Stimulated activated CD4-positive, alpha-beta T cell treated with anti-CD3 and anti-CD28 coated beads, TNF-alpha, amount 100 ng/mL, for 24 hours (primary cell): Measurements from ENCODE around the gene CNKSR3.

Source experiments
- DNase-seq, 3 experiments: peaks; one replicate each; pipeline ENCODE4 v3.0.0-alpha.2; 2020; ENCODE audit warnings: low read depth in 3 of 3

Gene CNKSR3

DNA sequence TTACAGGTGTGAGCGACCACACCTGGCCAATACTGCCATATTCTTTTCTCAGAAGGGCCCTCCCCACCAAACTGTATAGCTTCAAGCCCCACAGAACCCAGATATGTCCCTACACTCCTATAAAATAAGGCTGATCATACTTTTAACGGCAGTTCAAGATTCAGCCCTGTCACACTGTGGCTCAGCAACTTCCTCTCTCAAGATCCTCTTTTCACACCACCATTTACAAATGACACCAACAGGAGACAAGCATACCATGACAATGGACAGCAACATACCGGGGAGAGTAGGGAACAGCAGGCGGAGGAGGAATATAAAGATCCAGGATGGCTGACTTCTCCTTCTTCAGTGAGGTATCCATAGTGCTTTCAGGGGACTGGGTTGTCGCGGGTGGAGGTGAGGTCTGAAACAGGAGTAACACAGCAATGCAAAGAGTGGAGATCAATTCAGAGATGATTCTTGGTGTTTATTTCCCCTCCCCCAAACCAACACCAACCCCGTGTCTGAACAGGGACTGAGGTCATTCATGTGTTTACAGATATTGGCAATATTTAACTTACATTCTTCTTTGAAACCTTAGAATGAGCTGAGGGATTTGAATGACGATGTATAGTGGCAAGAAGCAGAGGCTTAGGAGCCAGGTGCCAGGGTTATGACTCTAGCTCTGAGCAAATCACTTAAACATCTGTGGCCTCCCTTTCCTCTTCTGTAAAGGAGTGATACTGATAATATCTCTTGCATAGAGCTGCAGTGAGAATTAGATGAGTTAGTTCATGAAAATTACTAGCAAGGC is 96.3 kb downstream of the CNKSR3 start:
- no peak for DNase-seq

- DNase-seq = no peak
These were observed 98.2 kb downstream of the CNKSR3 start for GRCh38 chr6:154412106-154412820.

GRCh38 chr6:154411076-154411475 is 99.4 kb downstream of the CNKSR3 start:
- no peak for DNase-seq

GRCh38 chr6:154410619-154411072 is 99.8 kb downstream of the CNKSR3 start:
- DNase-seq = peak in 2 of 3 experiments; percentile 5 to 48

DNA sequence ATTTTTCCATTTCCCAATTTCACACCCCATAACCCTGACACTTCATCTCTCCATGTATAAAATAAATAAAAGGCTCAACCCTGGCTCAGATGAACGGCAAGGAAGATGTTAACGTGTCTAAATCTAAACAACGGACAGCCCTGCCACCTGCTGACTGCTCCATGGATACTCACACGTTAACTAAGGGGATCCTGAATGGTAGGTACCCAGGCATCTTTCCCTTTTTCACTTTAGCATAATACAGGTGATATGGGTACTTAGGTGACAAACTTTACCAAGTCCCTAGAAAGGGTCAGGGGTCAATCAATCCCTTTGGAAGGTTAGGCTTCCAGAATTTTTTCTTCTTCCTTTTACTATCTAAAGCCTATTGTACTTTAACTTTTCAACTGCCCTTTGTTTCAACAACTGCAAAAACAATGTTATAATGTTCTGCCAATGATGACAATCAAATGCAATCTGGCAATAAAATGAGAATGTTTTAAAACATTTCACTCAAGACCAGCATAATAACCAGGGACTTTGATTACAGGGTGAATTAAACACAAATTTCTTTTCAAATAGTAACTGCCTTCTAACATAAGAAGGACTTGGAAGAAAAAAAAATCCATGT is 101.5 kb downstream of the CNKSR3 start:
- no peak for DNase-seq

GRCh38 chr6:154407440-154407839 is 103.0 kb downstream of the CNKSR3 start:
- no peak for DNase-seq

- no peak for DNase-seq
These were observed 103.6 kb downstream of the CNKSR3 start for GRCh38 chr6:154406869-154407268.

DNA sequence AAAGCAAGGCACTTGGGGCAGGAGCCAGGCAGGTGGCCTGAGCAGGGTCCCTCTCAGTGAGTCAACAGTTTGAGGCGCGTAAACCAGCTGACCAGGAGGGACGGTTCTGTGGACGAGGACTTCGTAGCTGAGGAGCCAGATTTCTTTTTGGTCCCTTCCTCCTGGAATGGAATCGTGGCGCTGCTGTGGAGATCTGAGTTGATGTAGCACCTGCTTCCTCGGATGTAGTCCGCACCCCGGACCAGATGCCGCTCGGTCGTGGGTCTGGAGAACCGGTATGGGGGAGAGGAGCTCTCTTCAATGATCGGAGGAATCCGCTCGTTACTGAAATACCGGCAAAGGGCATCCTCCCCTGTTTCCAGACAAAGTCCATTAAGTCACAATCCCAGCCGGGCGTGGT is 104.2 kb downstream of the CNKSR3 start:
- no peak for DNase-seq

GRCh38 chr6:154404791-154405400 is 105.6 kb downstream of the CNKSR3 start:
- DNase-seq = no peak

DNA sequence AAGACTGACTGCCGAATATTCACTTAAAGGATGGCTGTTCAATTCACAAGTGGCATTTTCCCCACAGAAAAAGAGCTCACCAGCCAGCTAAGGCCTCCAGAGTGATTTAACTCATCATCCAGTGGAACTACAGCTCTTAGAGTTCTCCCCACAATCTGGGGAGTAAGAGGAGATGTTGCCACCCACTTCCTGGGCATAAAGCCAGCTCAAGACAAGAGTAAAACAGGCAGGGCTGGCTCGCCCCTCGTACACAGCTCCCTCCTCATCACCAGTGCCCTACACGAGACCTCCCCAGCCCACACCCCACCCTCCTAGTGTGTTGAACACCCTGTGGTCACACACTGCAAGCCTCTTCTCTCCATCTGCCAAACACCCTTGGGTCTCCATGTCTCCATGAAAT is 106.7 kb downstream of the CNKSR3 start:
- no peak for DNase-seq

- DNase-seq = no peak
These were observed 108.3 kb downstream of the CNKSR3 start for GRCh38 chr6:154402081-154402780.

DNA sequence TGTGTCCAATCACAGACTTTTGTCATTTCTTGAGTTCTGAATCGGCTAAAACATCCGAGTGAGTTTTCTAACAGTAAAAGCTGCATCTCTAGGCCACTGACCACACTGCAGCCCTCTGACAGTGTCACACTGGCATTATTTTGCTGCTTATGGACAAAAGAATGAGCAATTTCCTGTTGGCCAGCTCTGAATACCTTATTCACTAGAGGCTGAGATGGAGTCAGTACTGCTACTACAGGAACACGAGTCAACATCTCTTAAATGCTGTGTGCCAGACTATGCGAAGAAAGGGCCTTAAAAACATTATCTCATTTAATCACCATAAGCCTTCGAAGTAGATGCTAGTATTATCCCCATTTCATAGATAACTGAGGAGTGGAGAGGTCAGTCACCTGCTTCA is 111.4 kb downstream of the CNKSR3 start:
- DNase-seq = no peak

- no peak for DNase-seq
These were observed 112.8 kb downstream of the CNKSR3 start for GRCh38 chr6:154397491-154398195.

DNA sequence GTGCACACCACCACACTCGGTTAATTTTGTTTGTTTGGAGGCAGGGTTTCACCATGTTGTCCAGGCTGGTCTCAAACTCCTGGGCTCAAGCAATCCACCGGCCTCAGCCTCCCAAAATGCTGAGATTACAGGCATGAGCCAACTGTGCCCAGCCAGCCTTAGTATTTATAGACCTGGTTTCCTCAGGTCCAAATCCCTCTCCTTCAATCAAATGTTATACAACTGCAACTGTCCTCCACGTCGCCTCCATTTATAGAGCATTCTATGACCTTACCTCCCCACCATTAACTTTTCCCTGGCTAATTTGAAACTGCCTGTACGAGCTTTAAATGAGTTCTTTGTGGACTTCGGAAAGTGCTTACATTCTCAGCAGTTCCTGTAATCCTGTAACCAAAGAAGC is 114.6 kb downstream of the CNKSR3 start:
- no peak for DNase-seq

GRCh38 chr6:154395316-154395715 is 115.2 kb downstream of the CNKSR3 start:
- DNase-seq = no peak

DNA sequence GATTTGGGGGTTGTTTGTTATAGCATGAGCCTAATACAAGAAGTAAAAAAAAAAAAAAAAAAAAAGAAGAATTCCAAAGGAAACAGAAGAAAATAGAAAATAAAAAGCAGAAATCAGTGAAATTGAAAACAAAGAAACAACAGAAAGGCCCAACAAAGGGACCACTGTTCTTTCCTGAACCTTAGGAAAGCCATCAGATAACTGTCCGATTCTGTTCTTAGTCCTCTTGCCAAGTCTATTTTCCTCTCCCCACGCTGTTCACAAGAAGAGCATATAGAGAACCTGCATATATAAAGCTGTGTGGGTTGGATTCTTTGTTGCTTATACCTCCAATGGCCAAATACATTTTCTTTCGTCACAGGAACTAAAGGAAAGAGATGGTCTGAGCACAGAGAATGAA is 115.9 kb downstream of the CNKSR3 start:
- no peak for DNase-seq

- no peak for DNase-seq
These were observed 120.5 kb downstream of the CNKSR3 start for GRCh38 chr6:154390034-154390433.

GRCh38 chr6:154388803-154389202 is 121.7 kb downstream of the CNKSR3 start:
- no peak for DNase-seq

GRCh38 chr6:154386848-154387717 is 123.4 kb downstream of the CNKSR3 start:
- no peak for DNase-seq

GRCh38 chr6:154384191-154384590 is 126.3 kb downstream of the CNKSR3 start:
- DNase-seq = no peak
